NCI-H345 (cell line): ENCODE results near the gene CLEC16A.

ENCODE experiments used
- DNase-seq: peaks from one replicate; lab custom pipeline; 2025; lab: John Stamatoyannopoulos, UW

The CLEC16A gene

DNA sequence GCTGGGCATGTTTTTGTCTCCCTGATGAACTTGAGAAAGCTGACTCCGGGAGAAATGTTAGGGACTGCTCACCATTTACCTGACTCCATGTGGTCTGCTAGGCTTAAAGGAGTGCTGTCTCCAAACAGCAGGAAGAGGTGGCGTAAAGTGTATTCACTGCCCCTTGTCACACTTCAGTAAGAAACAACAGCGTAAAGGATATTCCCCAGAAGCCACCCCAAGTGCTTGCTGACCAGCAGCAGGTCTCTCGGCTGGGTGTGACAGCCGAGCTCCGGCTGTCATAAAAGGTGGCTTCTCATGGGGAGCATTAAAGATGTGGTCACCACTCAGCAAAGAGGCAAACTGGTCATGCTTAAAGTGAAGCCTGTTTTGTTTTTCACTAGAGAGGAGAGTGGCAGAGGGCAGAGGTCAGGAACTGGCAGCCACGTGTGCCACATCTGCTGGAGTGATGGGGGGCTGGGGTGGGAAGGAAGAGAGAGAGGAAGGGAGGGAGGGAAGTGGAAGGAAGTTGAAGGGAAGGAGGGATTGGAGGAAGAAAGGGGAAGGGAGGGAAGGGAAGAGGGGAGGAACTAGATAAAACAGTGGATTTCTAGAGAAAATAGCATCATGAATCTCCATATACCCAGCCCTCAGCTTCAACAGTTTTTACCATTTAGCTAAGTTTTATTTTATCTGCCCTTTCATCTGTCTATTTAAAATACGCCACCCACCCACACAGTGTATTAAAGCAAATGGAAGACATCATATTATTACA, 119.3 kb downstream of the CLEC16A start:
- DNase-seq = no peak

GRCh38 chr16:11064202-11064540, 119.8 kb downstream of the CLEC16A start:
- no peak for DNase-seq

- no peak for DNase-seq
These were observed 120.5 kb downstream of the CLEC16A start for GRCh38 chr16:11064851-11065250.

- no peak for DNase-seq
These were observed 122.0 kb downstream of the CLEC16A start for GRCh38 chr16:11066261-11066870.

DNA sequence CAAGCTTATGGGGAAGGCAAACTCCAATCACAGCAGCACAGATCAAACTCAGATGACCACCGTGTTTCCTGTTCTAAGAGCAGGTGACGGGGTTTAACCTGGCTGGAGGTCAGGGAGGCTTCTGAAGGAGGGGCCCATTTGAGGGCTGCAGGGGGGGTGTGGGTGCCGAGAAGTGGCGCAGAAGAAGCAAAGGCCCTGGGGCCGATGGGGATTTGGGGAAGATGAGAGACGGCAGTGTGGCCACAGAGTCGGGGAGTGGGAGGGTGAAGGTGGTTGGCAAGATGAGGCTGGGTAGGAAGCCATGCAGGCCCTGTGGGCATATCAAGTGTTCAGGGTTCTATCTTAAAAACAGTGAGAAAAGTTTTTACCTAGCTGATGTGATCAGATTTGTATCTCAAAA, 122.9 kb downstream of the CLEC16A start:
- no peak for DNase-seq

DNA sequence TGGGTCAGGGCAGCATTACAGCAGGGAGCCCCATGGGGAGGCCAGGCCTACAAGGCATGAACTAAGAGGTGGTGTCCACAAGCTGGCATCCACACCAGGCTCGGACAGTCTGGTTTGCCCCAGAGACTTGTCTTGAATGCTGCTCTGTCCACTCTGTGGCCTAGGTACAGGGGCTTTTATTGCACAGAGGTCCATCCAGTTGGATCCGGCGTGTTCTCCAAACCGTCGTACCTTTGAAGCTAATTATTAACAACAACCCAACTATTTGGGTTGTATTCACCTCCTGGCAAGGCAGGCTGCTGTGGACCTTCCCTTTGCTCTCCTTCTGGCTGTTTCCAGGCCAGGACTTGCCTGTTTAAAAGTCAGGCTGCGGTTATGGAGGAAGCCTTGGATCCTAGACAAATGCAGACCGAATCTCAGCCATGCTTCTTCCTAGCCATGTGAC, 123.4 kb downstream of the CLEC16A start:
- DNase-seq = no peak

DNA sequence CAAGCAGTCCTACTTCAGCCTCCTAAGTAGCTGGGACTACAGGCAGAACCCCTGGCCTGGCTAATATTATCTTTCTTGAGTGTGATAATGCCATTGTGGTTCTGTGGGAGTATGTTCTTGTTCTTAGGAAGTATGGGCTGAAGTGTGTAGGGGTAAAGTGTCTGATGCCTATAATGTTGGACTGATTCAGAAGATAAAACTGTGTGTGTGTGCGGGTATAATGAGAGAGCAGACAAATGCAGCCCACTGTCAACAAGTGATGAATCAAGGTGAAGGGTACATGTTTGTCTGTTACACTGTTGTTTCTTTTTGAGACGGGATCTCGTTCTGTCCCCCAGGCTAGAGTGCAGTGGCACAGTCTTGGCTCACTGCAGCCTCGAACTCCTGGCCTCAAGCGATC, 127.5 kb downstream of the CLEC16A start:
- DNase-seq = no peak

- no peak for DNase-seq
These were observed 128.2 kb downstream of the CLEC16A start for GRCh38 chr16:11072420-11073153.

GRCh38 chr16:11073407-11073999, 129.1 kb downstream of the CLEC16A start:
- no peak for DNase-seq

DNA sequence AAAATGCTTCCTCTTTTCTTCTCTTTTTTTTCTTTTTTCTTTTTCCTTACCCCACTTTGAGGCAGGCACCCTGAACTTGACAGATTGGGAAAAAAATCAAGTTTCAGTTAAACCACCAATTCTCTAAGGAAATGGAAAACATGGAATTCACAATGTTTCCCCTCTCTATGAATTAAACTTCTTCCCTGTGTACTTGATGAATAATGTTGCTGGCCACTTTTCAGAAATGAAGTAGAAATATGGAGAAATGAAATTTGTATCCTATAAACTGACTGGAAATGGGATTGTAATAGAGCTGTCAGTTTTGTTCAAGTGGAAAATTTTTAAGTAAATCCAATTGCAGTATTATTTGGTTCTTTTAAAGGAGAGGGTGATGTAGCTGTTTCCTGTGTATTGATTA, 129.8 kb downstream of the CLEC16A start:
- DNase-seq = no peak

DNA sequence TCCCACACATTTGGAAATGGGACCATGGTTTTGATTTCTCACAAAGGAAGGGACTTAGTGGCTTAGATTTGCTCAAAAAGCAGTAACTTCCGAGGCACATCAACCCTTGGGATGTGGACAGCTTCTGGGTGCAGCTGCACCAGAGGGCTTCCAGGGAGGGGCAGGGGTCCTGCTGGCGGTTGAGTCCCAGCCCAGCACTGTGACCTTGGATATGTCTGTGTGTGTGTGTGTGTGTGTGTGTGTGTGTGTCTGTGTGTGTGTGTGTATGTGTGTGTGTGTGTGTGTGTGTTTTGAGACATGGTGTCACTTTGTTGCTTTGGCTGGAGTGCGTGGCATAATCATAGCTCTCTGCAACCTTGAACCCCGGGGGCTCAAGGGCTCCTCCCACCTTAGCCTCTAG, 130.8 kb downstream of the CLEC16A start:
- DNase-seq = no peak

GRCh38 chr16:11076259-11077018, 132.1 kb downstream of the CLEC16A start:
- DNase-seq = no peak

GRCh38 chr16:11078812-11079459, 134.6 kb downstream of the CLEC16A start:
- DNase-seq = no peak

- no peak for DNase-seq
These were observed 135.4 kb downstream of the CLEC16A start for GRCh38 chr16:11079652-11080187.

DNA sequence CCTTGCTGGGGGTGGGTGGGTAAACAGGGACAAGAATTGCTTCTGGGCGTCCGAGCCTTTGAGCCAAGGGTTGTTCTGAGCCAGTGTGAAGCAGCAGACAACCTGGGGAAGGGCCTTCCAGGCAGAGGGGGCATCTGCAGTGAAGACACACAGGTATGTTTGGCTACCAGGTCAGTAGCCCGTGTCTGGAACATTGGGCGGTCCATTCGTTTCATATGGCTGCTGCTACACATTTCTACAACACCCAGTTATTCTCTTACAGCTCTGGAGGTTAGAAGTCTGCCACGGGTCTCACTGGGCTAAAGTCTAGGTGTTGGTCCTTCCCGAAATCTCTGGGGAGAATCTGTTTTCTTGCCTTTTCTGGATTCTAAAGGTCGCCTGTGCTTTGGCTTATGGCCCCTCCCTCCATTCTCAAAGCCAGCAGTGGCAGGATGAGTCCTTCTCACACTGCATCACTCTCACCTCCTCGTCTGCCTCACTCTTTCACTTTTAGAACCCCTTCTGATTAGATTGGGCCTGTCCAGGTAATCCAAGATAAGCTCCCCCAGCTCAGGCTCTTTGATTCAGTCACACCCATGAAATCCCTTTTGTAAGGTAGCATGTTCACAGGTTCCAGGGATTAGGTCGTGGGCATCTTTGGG, 136.1 kb downstream of the CLEC16A start:
- DNase-seq = no peak

DNA sequence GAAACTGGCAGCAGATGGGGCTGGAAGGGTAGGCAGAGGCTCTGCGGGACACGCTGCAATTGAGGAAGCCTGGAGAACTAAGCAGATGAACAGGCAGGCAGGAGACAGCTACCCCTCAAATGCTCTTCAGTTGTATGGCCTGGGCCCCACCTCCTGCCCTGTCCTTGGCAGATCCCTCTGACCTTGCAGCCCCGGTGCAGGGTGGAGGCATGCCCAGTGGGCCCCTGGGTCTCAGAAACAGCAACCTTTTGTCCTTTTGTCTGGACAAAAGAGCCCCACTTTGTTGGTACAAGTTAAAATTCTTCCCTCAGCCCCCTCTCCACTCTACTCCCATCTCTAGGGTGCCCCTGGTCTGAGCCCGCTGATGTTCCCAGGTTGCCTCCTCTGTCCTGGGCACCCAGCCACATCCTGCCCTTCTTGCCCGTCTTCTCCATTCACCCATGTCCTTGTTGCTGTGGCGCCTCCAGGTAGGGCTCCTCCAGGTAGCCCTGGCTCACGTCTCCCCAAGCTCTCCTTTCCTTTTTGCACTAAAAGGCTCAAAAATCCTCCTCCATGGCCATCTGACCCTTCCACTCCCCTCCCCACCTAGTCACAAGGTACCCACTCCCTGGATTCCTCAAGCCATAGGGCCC, 136.8 kb downstream of the CLEC16A start:
- no peak for DNase-seq

- DNase-seq = no peak
These were observed 137.9 kb downstream of the CLEC16A start for GRCh38 chr16:11082108-11082859.

- DNase-seq = no peak
These were observed 138.6 kb downstream of the CLEC16A start for GRCh38 chr16:11082860-11083388.

DNA sequence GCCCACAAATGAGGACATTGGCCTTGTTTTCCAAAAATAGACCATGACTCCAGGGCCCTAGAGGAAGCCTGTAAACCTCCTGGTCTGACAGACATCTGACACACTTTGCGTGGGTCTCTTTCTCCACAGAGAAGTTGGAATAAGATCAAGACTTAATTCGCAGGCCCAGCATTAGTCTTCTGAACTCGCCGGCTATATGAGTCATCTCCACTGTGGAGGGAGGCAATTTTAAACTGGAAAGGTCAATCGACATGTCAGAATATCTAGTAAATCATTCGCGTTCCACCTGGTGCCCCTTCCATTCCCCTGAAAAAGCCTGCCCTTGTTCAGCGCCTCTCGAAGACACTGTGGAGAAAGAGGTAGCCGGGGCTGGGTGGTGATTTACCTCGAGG, 140.1 kb downstream of the CLEC16A start:
- DNase-seq = no peak
